Activated naive CD4-positive, alpha-beta T cell treated with anti-CD3 and anti-CD28 coated beads, Interleukin-2, amount 50 U/mL, for 24 hours (primary cell): Measurements from ENCODE around the gene SYNE3.
"Not testable (repeated sequence)": the region's sequence is repeated elsewhere in the genome, so short reads cannot be mapped to it uniquely, and the experiment has no call there.

Experiments used
- H3K27ac Mint-ChIP-seq: one replicate; pipeline ENCODE4 v1.8.0; 2021; ENCODE audit warnings: mild to moderate bottlenecking, mixed read lengths
- H3K27me3 Mint-ChIP-seq: one replicate; pipeline ENCODE4 v1.8.0; 2021; ENCODE audit warnings: mixed read lengths
- H3K36me3 Mint-ChIP-seq: one replicate; pipeline ENCODE4 v1.8.0; 2021; ENCODE audit warnings: mixed read lengths
- H3K4me1 Mint-ChIP-seq: one replicate; pipeline ENCODE4 v1.8.0; 2021; ENCODE audit warnings: mixed read lengths
- H3K4me3 Mint-ChIP-seq: one replicate; pipeline ENCODE4 v1.8.0; 2021; ENCODE audit warnings: mild to moderate bottlenecking, mixed read lengths
- H3K9me3 Mint-ChIP-seq: one replicate; pipeline ENCODE4 v1.8.0; 2021; ENCODE audit warnings: mixed read lengths

Gene SYNE3

GRCh38 chr14:95521001-95521400, 4.6 kb upstream of the SYNE3 start:
- Mint-ChIP-seq H3K27ac (no peak overlapping the region), H3K9me3 (no peaks in the 10 kb centered on the region), H3K4me1 (peaks cover 85% of the 10 kb centered on the region), H3K36me3 (no peaks in the 10 kb centered on the region), H3K27me3 (no peaks in the 10 kb centered on the region), H3K4me3 (no peak overlapping the region)

DNA sequence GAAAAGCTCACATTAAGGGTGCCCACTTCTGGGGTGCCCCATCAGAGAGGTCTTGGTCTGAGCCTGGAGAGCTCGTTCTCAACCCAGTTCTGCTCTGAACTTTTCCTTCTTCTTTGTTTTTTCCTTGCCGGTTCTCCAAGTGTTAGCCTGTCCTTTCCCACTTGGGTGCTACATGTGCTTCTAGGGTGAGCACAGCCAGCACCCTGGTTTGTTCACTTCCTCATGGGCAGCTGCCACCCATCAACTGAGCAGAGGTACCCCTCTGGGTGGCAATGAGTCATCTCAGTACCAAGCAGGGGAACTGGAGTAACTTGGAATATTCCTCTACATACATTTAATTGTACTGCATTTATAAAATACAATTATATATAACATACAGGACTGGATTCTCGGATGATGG, 3.9 kb upstream of the SYNE3 start:
- peak overlapping the region; percentile 94 for H3K27ac Mint-ChIP-seq
- no peaks in the 10 kb centered on the region for H3K9me3 Mint-ChIP-seq
- H3K4me3 Mint-ChIP-seq = peak overlapping the region; percentile 80
- no peaks in the 10 kb centered on the region for H3K36me3 Mint-ChIP-seq
- peaks cover 84% of the 10 kb centered on the region for H3K4me1 Mint-ChIP-seq
- no peaks in the 10 kb centered on the region for H3K27me3 Mint-ChIP-seq

- no peaks in the 10 kb centered on the region for H3K36me3 Mint-ChIP-seq
- H3K4me1 Mint-ChIP-seq = peaks cover 84% of the 10 kb centered on the region
- no peaks in the 10 kb centered on the region for H3K9me3 Mint-ChIP-seq
- no peaks in the 10 kb centered on the region for H3K27me3 Mint-ChIP-seq
- H3K4me3 Mint-ChIP-seq = peak overlapping the region; percentile 80
- H3K27ac Mint-ChIP-seq = peak overlapping the region; percentile 89
Observed at GRCh38 chr14:95519699-95520098, 3.2 kb upstream of the SYNE3 start.

GRCh38 chr14:95518045-95518751, 1.7 kb upstream of the SYNE3 start:
- Mint-ChIP-seq H3K36me3 (no peaks in the 10 kb centered on the region), H3K27ac (peak overlapping the region; percentile 4), H3K4me1 (peaks cover 74% of the 10 kb centered on the region), H3K9me3 (no peaks in the 10 kb centered on the region), H3K27me3 (no peaks in the 10 kb centered on the region), H3K4me3 (peak overlapping the region; percentile 83)

DNA sequence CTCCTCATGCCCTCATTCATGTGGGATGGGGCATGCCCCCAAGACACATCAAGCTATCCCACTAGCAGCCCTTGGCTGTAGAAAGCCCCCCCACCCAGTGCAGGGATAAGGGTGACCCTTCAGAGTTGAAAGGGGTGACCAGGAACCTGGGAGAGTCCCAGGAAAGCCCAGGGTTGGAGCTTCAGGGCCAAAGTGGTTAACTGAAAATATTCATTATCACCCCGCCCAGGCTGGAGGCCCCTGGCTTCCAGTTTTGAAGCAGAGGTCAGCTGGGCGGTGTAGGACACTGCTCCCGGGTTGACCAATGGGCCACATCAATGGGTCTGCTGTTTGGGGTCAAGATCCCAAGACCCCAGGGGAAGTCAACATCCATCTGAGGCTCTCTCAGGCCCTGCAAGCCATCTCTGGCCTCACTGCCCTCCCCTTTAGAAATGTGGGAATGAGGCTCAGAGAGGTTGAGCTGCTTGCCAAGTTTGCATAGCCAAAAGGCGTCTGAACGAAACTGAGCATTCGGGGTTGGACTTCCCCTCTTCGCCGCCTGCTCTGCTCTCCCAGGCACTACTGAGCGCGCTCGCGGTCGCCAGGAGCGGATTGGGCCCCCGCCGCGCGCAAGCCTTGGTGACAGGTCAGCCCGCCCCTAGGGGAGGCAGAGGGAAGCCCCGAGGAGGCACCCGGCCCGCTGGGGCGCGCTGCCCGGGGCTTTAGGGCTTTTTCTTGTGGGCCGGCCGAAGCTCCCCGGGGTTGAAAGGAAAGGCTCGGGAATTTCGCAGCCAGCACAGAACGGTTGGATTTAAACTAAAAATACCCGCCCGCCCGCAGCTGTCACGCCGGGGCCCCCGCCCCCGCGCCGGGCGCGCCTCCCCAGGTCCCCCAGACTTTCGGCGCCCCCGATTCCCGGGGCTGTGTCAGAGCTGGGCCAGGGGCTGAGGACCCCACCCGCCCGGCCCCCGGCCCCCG, 576 bp downstream of the SYNE3 start:
- no peaks in the 10 kb centered on the region for H3K27me3 Mint-ChIP-seq
- no peaks in the 10 kb centered on the region for H3K9me3 Mint-ChIP-seq
- H3K27ac Mint-ChIP-seq = peak overlapping the region; percentile 68
- H3K4me3 Mint-ChIP-seq = peak overlapping the region; percentile 86
- H3K36me3 Mint-ChIP-seq = no peaks in the 10 kb centered on the region
- H3K4me1 Mint-ChIP-seq = peaks cover 70% of the 10 kb centered on the region

GRCh38 chr14:95515080-95515489, 1.4 kb downstream of the SYNE3 start:
- no peak overlapping the region for H3K27ac Mint-ChIP-seq
- peak overlapping the region; percentile 75 for H3K4me3 Mint-ChIP-seq
- no peaks in the 10 kb centered on the region for H3K9me3 Mint-ChIP-seq

DNA sequence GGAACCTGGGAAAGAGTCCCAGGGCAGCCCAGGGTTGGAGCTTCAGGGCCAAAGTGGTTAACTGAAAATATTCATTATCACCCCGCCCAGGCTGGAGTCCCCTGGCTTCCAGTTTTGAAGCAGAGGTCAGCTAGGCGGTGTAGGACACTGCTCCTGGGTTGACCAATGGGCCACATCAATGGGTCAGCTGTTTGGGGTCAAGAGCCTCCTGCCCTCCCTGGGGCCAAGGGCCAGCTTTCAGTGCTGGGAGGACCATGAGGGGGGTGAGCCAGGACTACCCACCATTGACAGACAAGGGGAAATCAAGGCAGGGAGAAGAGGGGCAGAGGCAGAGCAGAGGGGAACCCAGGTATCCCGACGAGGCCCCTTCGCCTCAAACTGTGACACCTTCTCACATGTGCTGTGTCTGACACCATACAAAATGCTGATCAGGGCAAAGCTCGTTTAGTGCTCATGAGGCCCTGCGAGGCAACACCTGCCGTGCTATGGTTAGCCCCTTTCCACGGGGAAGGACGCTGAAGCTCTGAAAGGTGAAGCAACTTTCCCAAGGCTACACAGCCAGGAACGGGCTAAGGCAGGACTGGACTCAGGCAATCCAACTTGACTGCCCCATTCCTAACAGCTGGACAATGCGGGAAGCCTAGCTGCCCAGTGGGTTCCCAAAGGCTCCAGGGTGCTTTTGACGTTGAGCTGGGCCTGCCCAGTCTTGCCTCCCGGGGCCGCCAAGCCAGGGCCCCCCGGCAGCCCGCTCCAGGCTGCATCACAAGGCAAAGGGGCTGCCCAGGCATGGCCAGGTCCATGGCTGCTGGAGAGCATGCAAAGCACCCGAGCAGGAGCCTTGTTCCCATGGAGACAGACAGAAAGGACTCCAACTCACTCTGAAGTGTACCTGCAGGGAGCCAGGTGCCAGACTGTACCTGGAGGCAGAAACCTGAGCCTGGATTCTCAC, 2.0 kb downstream of the SYNE3 start:
- peak overlapping the region; percentile 75 for H3K4me3 Mint-ChIP-seq
- H3K36me3 Mint-ChIP-seq = peaks cover 5% of the 10 kb centered on the region
- H3K4me1 Mint-ChIP-seq = peaks cover 71% of the 10 kb centered on the region
- no peak overlapping the region for H3K27ac Mint-ChIP-seq
- no peaks in the 10 kb centered on the region for H3K27me3 Mint-ChIP-seq
- H3K9me3 Mint-ChIP-seq = no peaks in the 10 kb centered on the region

More at GRCh38 chr14:95515080-95515489, 1.4 kb downstream of the SYNE3 start:
- no peaks in the 10 kb centered on the region for H3K27me3 Mint-ChIP-seq
- peaks cover 71% of the 10 kb centered on the region for H3K4me1 Mint-ChIP-seq
- H3K36me3 Mint-ChIP-seq = peaks cover 2% of the 10 kb centered on the region

- peaks cover 63% of the 10 kb centered on the region for H3K4me1 Mint-ChIP-seq
- H3K27me3 Mint-ChIP-seq = no peaks in the 10 kb centered on the region
- no peaks in the 10 kb centered on the region for H3K9me3 Mint-ChIP-seq
- H3K4me3 Mint-ChIP-seq = no peak overlapping the region
- H3K36me3 Mint-ChIP-seq = peaks cover 5% of the 10 kb centered on the region
- H3K27ac Mint-ChIP-seq = no peak overlapping the region
Observed at GRCh38 chr14:95513291-95513690, 3.2 kb downstream of the SYNE3 start.

DNA sequence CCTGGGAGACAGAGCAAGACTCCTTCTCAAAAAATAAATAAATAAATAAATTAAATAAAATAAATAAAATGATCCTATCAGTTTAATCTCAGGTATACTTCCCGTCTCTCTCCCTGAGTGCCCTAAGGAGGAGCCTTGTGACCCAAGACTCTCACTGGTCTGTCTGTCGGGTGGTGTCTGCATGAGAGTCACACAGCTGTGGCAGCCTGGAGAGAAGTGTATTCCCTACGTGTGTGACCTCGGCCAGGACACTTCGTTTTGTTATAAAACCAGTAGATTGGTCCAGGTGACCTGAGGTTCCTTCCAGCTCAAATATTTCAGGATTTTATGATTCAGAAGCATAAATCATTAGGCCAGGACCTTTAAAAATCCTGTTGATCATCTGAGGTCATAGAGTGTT, 4.8 kb downstream of the SYNE3 start:
- no peaks in the 10 kb centered on the region for H3K9me3 Mint-ChIP-seq
- H3K4me1 Mint-ChIP-seq = peaks cover 60% of the 10 kb centered on the region
- H3K27me3 Mint-ChIP-seq = no peaks in the 10 kb centered on the region
- no peak overlapping the region for H3K4me3 Mint-ChIP-seq
- H3K27ac Mint-ChIP-seq = no peak overlapping the region
- H3K36me3 Mint-ChIP-seq = peaks cover 5% of the 10 kb centered on the region

- H3K9me3 Mint-ChIP-seq = no peaks in the 10 kb centered on the region
- H3K27ac Mint-ChIP-seq = no peak overlapping the region
- H3K4me1 Mint-ChIP-seq = peaks cover 65% of the 10 kb centered on the region
- no peaks in the 10 kb centered on the region for H3K27me3 Mint-ChIP-seq
- no peak overlapping the region for H3K4me3 Mint-ChIP-seq
- peaks cover 6% of the 10 kb centered on the region for H3K36me3 Mint-ChIP-seq
Observed at GRCh38 chr14:95510804-95511203, 5.6 kb downstream of the SYNE3 start.

DNA sequence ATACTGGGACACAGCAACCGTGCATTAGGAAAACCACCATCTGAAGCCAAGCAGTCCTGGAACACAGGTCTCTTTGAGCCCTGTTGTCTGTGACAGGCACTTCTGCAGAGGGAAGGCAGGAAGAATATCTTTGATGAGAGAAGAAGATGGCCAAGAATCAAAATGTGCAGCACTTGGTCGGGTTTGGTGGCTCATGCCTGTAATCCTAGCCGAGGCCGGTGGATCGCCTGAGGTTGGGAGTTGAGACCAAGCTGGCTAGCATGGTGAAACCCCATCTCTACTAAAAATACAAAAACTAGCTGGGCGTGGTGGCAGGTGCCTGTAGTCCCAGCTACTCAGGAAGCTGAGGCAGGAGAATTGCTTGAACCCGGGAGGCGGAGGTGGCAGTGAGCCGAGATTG, 6.1 kb downstream of the SYNE3 start:
- not testable (repeated sequence) for H3K9me3 Mint-ChIP-seq, H3K27me3 Mint-ChIP-seq, H3K27ac Mint-ChIP-seq, H3K4me3 Mint-ChIP-seq, H3K36me3 Mint-ChIP-seq
- H3K4me1 Mint-ChIP-seq = peaks cover 64% of the 10 kb centered on the region

DNA sequence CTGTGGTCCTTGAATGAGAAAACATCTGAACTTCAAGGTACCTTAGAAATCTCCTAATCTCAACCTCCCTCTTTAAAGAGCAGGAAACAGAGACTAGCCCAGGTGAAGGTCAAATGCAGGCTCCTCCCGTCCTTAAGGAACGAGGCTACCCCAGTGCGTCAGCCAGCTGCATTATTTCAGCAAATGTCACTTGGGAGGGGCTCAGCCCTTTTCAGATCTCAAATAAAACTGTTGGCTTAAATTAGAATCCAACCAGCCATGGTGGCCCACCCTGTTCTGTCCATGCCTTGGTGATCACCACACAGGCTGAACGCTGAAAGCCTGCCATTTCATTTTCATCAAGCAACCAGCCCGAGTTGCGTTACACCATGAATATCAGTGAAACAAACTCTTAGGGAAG, 7.0 kb downstream of the SYNE3 start:
- Mint-ChIP-seq H3K27me3 (no peaks in the 10 kb centered on the region), H3K27ac (no peak overlapping the region), H3K36me3 (peaks cover 7% of the 10 kb centered on the region), H3K4me1 (peaks cover 61% of the 10 kb centered on the region), H3K4me3 (no peak overlapping the region), H3K9me3 (no peaks in the 10 kb centered on the region)

GRCh38 chr14:95508377-95508776, 8.1 kb downstream of the SYNE3 start:
- Mint-ChIP-seq H3K36me3 (peaks cover 7% of the 10 kb centered on the region), H3K27ac (no peak overlapping the region), H3K9me3 (no peaks in the 10 kb centered on the region), H3K27me3 (no peaks in the 10 kb centered on the region), H3K4me3 (no peak overlapping the region), H3K4me1 (peaks cover 62% of the 10 kb centered on the region)

GRCh38 chr14:95507701-95508103, 8.7 kb downstream of the SYNE3 start:
- Mint-ChIP-seq H3K4me3 (no peak overlapping the region), H3K36me3 (peaks cover 7% of the 10 kb centered on the region), H3K9me3 (no peaks in the 10 kb centered on the region), H3K27me3 (no peaks in the 10 kb centered on the region), H3K27ac (no peak overlapping the region), H3K4me1 (peaks cover 61% of the 10 kb centered on the region)

DNA sequence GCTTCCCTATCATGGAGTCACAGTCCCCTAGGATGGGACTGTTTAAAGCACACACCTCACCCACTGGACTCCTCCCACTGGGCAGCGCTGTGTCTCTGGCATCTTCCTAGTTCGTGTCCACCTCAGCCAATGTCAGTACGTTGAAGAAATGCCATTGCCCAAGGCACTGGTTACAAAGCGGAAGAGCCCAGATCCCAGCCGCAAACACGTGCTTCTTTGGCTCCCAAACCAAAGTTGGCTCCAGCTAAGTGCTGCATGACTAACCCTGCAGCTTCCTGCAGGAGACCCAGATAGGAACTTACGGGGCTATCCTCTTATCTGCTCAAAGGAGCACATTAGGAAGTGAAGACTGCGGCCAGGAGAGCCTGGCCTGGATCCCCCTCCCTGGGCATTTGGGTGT, 9.3 kb downstream of the SYNE3 start:
- Mint-ChIP-seq H3K36me3 (peaks cover 7% of the 10 kb centered on the region), H3K4me1 (peaks cover 65% of the 10 kb centered on the region), H3K4me3 (no peak overlapping the region), H3K9me3 (no peaks in the 10 kb centered on the region), H3K27me3 (no peaks in the 10 kb centered on the region), H3K27ac (peak overlapping the region; percentile 55)
